NCI-H226 (cell line): Measurements from ENCODE around the gene RIC8B.
"Not testable (repeated sequence)": the region's sequence is repeated elsewhere in the genome, so short reads cannot be mapped to it uniquely, and the experiment has no call there.

Source experiments
- DNase-seq: peaks from one replicate; pipeline ENCODE4 v3.0.0-alpha.2; 2015

RIC8B gene

GRCh38 chr12:106910202-106910601 lies 135.7 kb downstream of the RIC8B start:
- no peak for DNase-seq

DNA sequence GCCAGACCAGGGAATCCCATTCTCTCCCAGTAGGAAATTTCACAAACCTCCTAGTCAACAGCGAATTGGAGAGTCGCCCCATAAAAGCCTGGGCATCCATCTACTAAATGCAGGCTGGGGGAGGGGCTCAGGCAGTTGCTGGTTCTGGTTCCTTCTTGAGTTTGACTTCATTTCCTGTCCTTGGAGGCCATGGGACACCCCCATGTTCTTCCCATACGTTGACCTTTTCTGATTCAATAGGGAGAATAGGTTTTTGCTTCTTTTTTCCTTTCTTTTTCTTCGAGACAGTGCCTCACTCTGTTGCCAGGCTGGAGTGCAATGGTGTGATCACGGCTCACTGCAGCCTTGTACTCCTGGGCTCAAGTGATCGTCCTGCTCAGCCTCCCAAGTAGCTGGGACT lies 137.1 kb downstream of the RIC8B start:
- no peak for DNase-seq

DNA sequence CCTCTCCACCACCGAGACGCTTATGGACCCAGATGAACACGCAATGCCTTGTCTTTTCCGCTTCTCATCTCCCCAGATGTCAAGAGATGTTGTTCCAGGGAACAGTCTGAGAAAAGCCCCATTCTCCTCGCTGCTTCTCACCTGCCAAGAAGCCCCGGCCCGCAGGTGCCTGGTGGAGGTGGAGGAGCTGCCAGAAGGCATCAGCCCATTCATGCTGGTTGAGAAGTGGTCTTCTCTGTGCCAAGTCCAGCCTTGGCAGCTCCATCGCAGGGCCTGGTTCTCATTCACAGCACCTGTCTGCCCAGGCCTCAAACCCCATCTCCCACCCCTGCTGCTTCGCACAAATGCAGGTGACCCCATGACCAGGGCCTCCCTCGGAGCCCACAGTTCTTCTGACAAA lies 139.0 kb downstream of the RIC8B start:
- no peak for DNase-seq

DNA sequence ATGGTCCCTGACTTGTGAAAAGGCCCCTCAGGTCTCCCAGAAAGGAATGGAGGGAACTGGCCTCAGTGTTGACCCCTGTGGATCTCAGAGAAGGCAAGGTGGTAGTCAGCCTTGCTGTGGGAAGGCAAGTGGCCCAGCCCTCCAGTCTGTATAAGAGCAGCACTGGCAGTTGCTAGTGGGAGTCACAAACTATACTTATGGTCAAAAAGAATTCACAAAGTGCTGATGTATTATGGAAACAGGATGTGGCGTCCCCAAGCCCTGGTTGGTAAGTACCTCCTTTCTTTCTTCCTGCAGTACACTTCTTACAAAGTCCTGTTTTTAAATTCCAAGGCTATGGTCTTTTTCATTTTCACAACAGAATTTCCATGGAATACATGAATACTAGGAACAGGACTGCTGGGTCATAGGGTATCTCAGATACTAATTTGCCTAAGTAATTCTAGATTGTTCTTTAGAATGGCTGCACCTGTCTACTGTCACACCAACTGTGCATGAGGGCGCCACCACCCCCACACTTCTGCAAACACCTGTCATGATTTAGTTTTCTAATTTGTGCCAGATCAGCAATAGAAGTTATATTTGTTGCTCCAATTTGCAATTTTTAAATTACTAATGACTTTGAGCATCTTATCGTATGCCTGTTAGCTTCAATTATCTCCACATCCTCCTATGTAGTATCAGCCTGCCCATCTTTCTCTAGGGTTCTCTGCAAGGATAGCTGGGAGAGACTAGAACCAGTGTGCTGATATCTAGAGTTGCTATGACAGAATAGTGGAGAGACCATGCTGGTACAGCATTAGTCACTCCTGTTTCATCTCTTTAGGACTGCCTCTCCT lies 140.5 kb downstream of the RIC8B start:
- no peak for DNase-seq

GRCh38 chr12:106915635-106916026 lies 141.1 kb downstream of the RIC8B start:
- DNase-seq: no peak

- no peak for DNase-seq
Measured at GRCh38 chr12:106917503-106917902, 143.0 kb downstream of the RIC8B start.

- DNase-seq: no peak
Measured at GRCh38 chr12:106918746-106919145, 144.3 kb downstream of the RIC8B start.

DNA sequence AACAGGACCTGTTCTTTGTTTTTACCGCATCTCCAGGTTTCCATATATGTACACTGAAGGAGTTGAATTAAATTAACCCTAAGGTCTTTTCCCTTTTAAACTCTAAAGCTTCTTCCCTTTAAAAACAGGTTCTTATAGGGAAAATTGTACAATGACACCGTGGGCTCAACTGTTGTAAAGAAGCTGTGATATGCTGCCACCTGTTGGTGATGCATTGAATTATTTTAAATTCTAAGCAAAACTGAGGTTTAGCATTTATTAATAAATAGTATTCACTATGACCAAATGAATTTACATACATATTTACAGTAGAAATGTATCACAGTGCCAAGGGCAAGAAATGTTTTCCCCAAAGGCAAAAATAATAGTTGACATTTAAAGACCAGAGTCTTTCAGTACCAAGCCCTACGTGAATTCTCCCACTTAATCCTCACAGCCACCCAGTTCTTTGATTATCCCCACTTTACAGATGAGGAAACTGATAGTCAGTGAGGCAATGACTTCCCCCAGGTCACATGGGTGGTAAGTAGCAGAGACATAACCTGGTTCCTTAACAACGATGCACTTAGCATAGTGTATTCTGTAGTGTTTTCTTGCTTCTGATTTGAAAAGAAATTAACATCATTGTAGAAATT lies 145.5 kb downstream of the RIC8B start:
- DNase-seq: no peak

GRCh38 chr12:106921976-106922375 lies 147.5 kb downstream of the RIC8B start:
- DNase-seq: not testable (repeated sequence)

DNA sequence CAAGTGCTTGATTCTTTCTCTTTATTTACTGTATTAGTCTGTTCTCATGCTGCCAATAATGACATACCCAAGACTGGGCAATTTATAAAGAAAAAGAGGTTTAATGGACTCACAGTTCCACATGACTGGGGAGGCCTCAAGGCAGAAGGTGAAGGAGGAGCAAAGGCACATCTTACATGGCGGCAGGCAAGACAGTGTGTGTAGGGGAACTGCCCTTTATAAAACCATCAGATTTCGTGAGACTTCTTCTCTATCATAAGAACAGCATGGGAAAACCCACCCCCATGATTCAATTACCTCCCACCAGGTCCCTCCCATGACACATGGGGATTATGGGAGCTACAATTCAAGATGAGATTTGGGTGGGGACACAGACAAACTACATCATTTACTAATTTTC lies 149.1 kb downstream of the RIC8B start:
- DNase-seq: not testable (repeated sequence)

DNA sequence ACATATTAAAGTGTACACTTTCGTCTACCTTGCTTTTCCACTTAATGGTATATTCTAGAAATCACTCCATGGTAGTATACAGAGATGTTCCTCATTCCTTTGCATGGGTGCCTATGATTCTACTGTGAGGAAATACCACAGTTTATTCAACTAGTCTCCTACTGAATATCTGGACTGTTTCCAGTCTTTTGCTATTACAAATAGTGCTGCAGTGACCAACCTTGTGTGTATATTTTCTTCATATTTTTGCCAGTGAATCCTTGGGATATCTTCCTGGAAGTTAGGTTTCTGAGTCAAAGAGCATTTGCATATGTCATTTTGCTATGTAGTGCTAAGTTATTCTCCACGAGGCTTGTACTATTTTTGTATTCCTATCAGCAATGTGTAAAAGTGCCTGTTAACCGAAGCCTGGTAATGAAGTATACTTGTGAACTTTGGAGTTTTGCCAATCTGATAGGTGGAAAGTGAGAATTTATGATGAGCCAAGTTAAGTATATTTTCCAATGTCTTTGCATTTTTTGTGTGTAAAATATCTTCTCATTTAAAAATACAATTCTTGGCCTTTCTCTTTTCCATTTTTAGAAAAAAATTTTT lies 149.9 kb downstream of the RIC8B start:
- no peak for DNase-seq

DNA sequence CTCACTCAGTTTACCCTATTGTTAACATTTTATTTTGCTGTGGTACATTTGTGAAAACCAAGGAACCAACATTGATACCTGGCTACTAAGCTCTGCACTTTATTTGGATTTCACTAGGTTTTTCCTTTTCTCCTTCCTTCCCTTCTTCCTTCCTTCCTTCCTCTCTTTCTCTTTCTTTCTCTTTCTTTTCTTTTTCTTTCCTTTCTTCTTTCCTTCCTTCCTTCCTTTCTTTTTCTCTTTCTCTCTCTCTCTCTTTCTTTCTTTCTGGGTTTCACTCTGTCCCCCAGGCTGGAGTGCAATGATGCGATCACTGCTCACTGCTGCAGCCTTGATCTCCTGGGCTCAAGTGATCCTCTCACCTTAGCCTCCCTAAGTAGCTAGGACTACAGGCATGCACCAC lies 152.2 kb downstream of the RIC8B start:
- DNase-seq: no peak

DNA sequence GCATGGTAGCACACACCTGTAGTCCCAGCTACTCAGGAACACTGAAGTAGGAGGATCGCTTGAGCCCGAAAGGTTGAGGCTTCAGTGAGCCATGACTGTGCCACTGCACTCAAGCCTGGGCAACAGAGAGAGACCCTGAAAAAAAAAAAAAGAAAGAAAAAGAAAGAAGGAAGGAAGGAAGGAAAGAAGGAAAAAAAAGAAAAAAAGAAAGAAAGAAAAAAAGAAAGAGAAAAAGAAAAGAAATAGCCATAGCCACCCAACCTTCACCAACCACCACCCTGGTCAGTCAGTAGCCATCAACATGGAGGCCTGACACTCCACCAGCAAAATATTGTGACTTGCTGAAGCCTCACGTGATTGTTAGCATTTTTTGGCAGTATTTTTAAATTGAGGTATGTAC lies 159.8 kb downstream of the RIC8B start:
- DNase-seq: no peak
